HEK293 (cell line): ENCODE data around the gene TMSB4X.

Experiments
- CTCF ChIA-PET: fragments of 350-600 bp; formaldehyde crosslinking; extraction: SDS; loops from one replicate; lab custom pipeline; 2021; ENCODE audit warnings: antibody characterized with exemption; lab: Yijun Ruan, JAX
- POLR2A ChIA-PET: fragments of 300-600 bp; formaldehyde crosslinking; extraction: SDS; loops from one replicate; lab custom pipeline; 2020; ENCODE audit warnings: antibody characterized with exemption, inconsistent platforms; lab: Yijun Ruan, JAX
- H3K27ac ChIP-seq: fragments of 200-500 bp; sonication (Bioruptor generic); 2 replicates; pipeline ENCODE4 v1.5.1; 2014; ENCODE audit warnings: low read depth, low read length, control low read depth, inconsistent platforms; ENCODE audit errors: extremely low read depth
- H3K36me3 ChIP-seq, 2 experiments: fragments of 200-500 bp in 1 of 2; sonication (Bioruptor generic) in 1 of 2; 1 replicate in 1 of 2; 2 replicates in 1 of 2; pipeline ENCODE4 v1.5.1; 2014 to 2017; ENCODE audit warnings: inconsistent platforms in 2 of 2, low read length in 2 of 2; ENCODE audit not compliant: control insufficient read depth in 2 of 2, insufficient read depth in 1 of 2
- H3K4me1 ChIP-seq: fragments of 200-500 bp; sonication (Bioruptor generic); 2 replicates; pipeline ENCODE4 v1.5.1; 2014; ENCODE audit warnings: mild to moderate bottlenecking, low read length, inconsistent platforms; ENCODE audit not compliant: control insufficient read depth, insufficient read depth
- H3K4me3 ChIP-seq: 2 replicates; pipeline ENCODE4 v1.5.1; 2011; ENCODE audit warnings: low read depth, mild to moderate bottlenecking, control low read depth, low read length, moderate library complexity
- H3K9me3 ChIP-seq: fragments of 200-500 bp; sonication (Bioruptor generic); 2 replicates; pipeline ENCODE4 v1.5.1; 2014; ENCODE audit warnings: low read depth, low read length, inconsistent platforms; ENCODE audit not compliant: control insufficient read depth, insufficient read depth
- GLI4 ChIP-seq: fragments of 450-650 bp; formaldehyde crosslinking; IDR thresholded peaks from 2 replicates; pipeline ENCODE4 v1.5.1; 2016; ENCODE audit warnings: missing biosample characterization, missing genetic modification characterization
- HIC1 ChIP-seq: fragments of 450-650 bp; formaldehyde crosslinking; IDR thresholded peaks from 2 replicates; pipeline ENCODE4 v1.5.1; 2016; ENCODE audit warnings: missing biosample characterization, missing genetic modification characterization
- SP7 ChIP-seq: fragments of 450-650 bp; formaldehyde crosslinking; IDR thresholded peaks from 2 replicates; pipeline ENCODE4 v1.5.1; 2016; ENCODE audit warnings: missing biosample characterization, missing genetic modification characterization
- TSHZ1 ChIP-seq: fragments of 450-650 bp; formaldehyde crosslinking; IDR thresholded peaks from 2 replicates; pipeline ENCODE4 v1.5.1; 2016; ENCODE audit warnings: missing biosample characterization, missing genetic modification characterization, borderline replicate concordance
- ZFP41 ChIP-seq: fragments of 450-650 bp; formaldehyde crosslinking; IDR thresholded peaks from 2 replicates; pipeline ENCODE4 v1.5.1; 2016; ENCODE audit warnings: missing biosample characterization, missing genetic modification characterization, borderline replicate concordance
- ZNF10 ChIP-seq: fragments of 450-650 bp; formaldehyde crosslinking; IDR thresholded peaks from 2 replicates; pipeline ENCODE4 v1.5.1; 2017; ENCODE audit warnings: missing biosample characterization, missing genetic modification characterization
- ZNF114 ChIP-seq: fragments of 450-650 bp; formaldehyde crosslinking; IDR thresholded peaks from 2 replicates; pipeline ENCODE4 v1.5.0; 2017; ENCODE audit warnings: missing biosample characterization, missing genetic modification characterization
- ZNF133 ChIP-seq: fragments of 450-650 bp; formaldehyde crosslinking; IDR thresholded peaks from 2 replicates; pipeline ENCODE4 v1.5.1; 2016; ENCODE audit warnings: missing biosample characterization, missing genetic modification characterization
- ZNF202 ChIP-seq: fragments of 450-650 bp; formaldehyde crosslinking; IDR thresholded peaks from 2 replicates; pipeline ENCODE4 v1.5.1; 2016; ENCODE audit warnings: missing biosample characterization, missing genetic modification characterization, borderline replicate concordance
- ZNF341 ChIP-seq: fragments of 450-650 bp; formaldehyde crosslinking; IDR thresholded peaks from 2 replicates; pipeline ENCODE4; 2016; ENCODE audit warnings: low read depth, missing biosample characterization, missing genetic modification characterization
- ZNF362 ChIP-seq: fragments of 450-650 bp; formaldehyde crosslinking; IDR thresholded peaks from 2 replicates; pipeline ENCODE4 v1.5.1; 2016; ENCODE audit warnings: missing biosample characterization, missing genetic modification characterization
- ZNF521 ChIP-seq: fragments of 450-650 bp; formaldehyde crosslinking; IDR thresholded peaks from 2 replicates; pipeline ENCODE4 v1.5.1; 2017; ENCODE audit warnings: missing biosample characterization, mild to moderate bottlenecking, missing genetic modification characterization
- ZNF529 ChIP-seq: fragments of 450-650 bp; formaldehyde crosslinking; IDR thresholded peaks from 2 replicates; pipeline ENCODE4 v1.5.1; 2017; ENCODE audit warnings: missing genetic modification characterization, missing biosample characterization; ENCODE audit not compliant: insufficient replicate concordance
- ZNF549 ChIP-seq: fragments of 450-650 bp; IDR thresholded peaks from 2 replicates; pipeline ENCODE4 v1.5.1; 2018; ENCODE audit warnings: missing biosample characterization, missing genetic modification characterization, mild to moderate bottlenecking, inconsistent platforms, moderate library complexity
- ZNF560 ChIP-seq: fragments of 450-650 bp; formaldehyde crosslinking; IDR thresholded peaks from 2 replicates; pipeline ENCODE4 v1.5.1; 2017; ENCODE audit warnings: missing biosample characterization, missing genetic modification characterization, borderline replicate concordance
- ZNF639 ChIP-seq: fragments of 450-650 bp; formaldehyde crosslinking; IDR thresholded peaks from 2 replicates; pipeline ENCODE4 v1.5.1; 2016; ENCODE audit warnings: missing biosample characterization, missing genetic modification characterization
- ZNF660 ChIP-seq: fragments of 450-650 bp; IDR thresholded peaks from 2 replicates; pipeline ENCODE4 v1.5.1; 2018; ENCODE audit warnings: missing biosample characterization, mild to moderate bottlenecking, missing genetic modification characterization
- ZNF704 ChIP-seq: fragments of 450-650 bp; formaldehyde crosslinking; IDR thresholded peaks from 2 replicates; pipeline ENCODE4 v1.5.1; 2016; ENCODE audit warnings: missing biosample characterization, missing genetic modification characterization
- ZNF785 ChIP-seq: fragments of 450-650 bp; formaldehyde crosslinking; IDR thresholded peaks from 2 replicates; pipeline ENCODE4 v1.5.1; 2016; ENCODE audit warnings: missing biosample characterization, missing genetic modification characterization

TMSB4X gene

GRCh38 chrX:12951595-12951975, 23.3 kb upstream of the TMSB4X start (continued):
- no peak for TF ChIP-seq TSHZ1 (tag by site-specific recombination)
- TF ChIP-seq ZNF133 (tag by site-specific recombination): no peak
- TF ChIP-seq ZNF549 (tag by site-specific recombination): no peak
- TF ChIP-seq ZNF341 (tag by site-specific recombination): no peak
- no peak for TF ChIP-seq ZNF521
- no peak for TF ChIP-seq ZNF529
- no peak for TF ChIP-seq ZNF202 (tag by site-specific recombination)
- no peak for TF ChIP-seq ZNF704 (tag by site-specific recombination)
- TF ChIP-seq ZNF560 (tag by site-specific recombination): no peak
- no peak for TF ChIP-seq HIC1 (tag by site-specific recombination)
- no peak for TF ChIP-seq ZNF114 (tag by site-specific recombination)

- Histone ChIP-seq H3K27ac (no peak overlapping the region), H3K9me3 (no peaks in the 10 kb centered on the region), H3K4me3 (no peak overlapping the region), H3K36me3 (no peaks in the 10 kb centered on the region), H3K4me1 (peaks cover 20% of the 10 kb centered on the region)
- TF ChIP-seq ZNF660: no peak
- POLR2A ChIA-PET: interaction anchor here (0.7 kb wide), 1 partner anchor 26 kb away, joined by 3 read pairs; no protein-coding TSS in a partner anchor
- CTCF ChIA-PET: interaction anchor here (0.6 to 1.2 kb wide), 4 partner anchors 57 to 1096 kb away, joined by 3 to 4 read pairs (median 3); no protein-coding TSS in a partner anchor
These were observed 21.5 kb upstream of the TMSB4X start for GRCh38 chrX:12953420-12953819.

- Histone ChIP-seq H3K36me3 (no peaks in the 10 kb centered on the region), H3K27ac (no peak overlapping the region), H3K4me3 (no peak overlapping the region), H3K4me1 (peaks cover 14% of the 10 kb centered on the region), H3K9me3 (no peaks in the 10 kb centered on the region)
- CTCF ChIA-PET: interaction anchor here (0.6 to 7.2 kb wide), 3 partner anchors 7 to 542 kb away, joined by 3 to 41 read pairs (median 4); no protein-coding TSS in a partner anchor
- POLR2A ChIA-PET: interaction anchor here (0.7 kb wide), 1 partner anchor 25 kb away, joined by 3 read pairs; no protein-coding TSS in a partner anchor
- TF ChIP-seq ZNF785 (tag by site-specific recombination): no peak
- no peak for TF ChIP-seq ZNF639 (tag by site-specific recombination)
- TF ChIP-seq GLI4 (tag by site-specific recombination): no peak
- TF ChIP-seq ZFP41 (tag by site-specific recombination): no peak
- TF ChIP-seq ZNF529: no peak
- no peak for TF ChIP-seq SP7 (tag by site-specific recombination)
- no peak for TF ChIP-seq ZNF10 (tag by site-specific recombination)
- no peak for TF ChIP-seq ZNF362
These were observed 20.5 kb upstream of the TMSB4X start for GRCh38 chrX:12954376-12954775.
